Measurements from ENCODE around the gene DNAH7.
A peak's percentile ranks its signal among the peaks of the same experiment; 100 is the strongest.
"Not testable (repeated sequence)": the region's sequence is repeated elsewhere in the genome, so short reads cannot be mapped to it uniquely, and the experiment has no call there.

The DNAH7 gene

GRCh38 chr2:196068271-196069209 is at the start of gene DNAH7:
TSS of gene DNAH7 (minus strand) at chr2:196068837. CDS start at chr2:196068711, 126 bp downstream.
- peak; percentile 94 for DNase-seq

DNA sequence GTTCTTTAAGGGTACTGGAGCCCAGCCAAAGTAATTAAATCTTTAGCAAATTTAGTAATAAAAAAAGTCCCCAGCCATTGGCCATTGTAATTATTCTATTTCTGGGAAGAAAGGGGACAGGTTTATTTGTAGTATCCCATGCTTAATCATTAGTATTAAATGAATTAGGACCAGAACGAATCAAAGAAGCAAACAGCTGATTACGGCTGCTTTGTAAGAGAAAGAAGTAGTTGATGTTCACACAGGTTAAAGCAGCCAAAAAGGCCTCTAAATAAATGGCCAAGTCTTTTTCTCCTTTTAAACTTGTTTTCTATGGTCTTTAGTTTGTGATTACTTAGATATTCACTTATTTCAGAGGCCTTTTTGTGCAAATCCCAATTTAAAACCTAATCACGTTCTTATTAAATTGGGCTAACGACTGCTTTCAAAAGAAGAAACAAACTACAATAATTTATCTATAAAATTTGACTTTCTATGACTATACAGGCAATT is 48.6 kb upstream of the DNAH7 start:
- no peak for DNase-seq

- DNase-seq, result no peak
Measured at GRCh38 chr2:196113061-196113974, 44.7 kb upstream of the DNAH7 start.

DNA sequence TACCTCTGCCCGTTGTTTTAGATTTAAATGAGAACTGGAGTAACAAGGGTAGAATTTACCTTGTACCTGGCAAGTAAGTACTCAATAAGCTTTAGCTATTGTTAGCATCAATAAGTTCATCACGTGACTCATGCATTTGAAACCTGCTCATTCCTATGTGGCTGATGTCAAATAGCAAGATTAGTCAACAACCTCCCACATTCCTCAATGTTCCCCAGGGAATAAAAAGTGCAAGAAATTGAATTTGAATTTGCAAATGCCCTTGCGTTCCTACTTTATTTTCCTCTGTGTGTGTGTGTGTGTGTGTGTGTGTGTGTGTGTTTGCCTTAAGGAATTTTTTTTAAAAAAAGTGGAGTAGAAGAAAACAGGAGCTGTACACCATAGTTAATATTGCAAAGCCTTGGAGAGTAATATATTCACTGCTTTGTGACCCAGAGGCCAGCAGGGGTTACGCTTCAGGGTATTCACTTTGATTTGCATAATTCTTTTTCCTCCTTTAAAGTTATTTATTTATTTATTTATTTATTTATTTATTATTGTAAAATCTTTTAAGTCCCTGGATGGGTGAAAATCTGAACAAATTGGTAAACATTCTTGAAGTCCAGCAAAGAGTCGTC is 43.9 kb upstream of the DNAH7 start:
- DNase-seq, result no peak

GRCh38 chr2:196108604-196109003 is 40.0 kb upstream of the DNAH7 start:
- DNase-seq, result no peak

GRCh38 chr2:196105951-196106350 is 37.3 kb upstream of the DNAH7 start:
- no peak for DNase-seq

DNA sequence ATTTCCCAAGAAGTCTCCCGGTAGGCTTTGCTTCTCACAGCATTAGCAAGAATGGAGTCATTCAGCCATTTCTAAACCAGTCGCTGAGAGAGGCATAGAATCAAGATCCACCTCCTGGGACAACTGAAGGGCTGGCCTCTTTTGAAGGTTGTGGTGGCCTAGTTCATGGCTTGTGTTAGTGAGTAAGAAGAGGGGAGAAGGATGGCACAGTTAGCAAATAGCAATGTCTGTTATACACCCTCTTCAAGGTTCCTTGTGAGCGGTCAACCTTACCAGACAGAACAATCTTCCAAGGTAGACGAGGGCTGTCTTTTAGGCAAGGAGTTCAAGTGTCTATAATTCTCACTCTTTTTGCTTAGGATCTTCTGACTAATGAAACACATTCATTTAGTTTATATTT is 35.4 kb upstream of the DNAH7 start:
- DNase-seq, result no peak

- DNase-seq, result no peak
Measured at GRCh38 chr2:196103626-196104025, 35.0 kb upstream of the DNAH7 start.

GRCh38 chr2:196101325-196101991 is 32.8 kb upstream of the DNAH7 start:
- DNase-seq, result peak; percentile 66

GRCh38 chr2:196099916-196100315 is 31.3 kb upstream of the DNAH7 start:
- no peak for DNase-seq

GRCh38 chr2:196097864-196098660 is 29.4 kb upstream of the DNAH7 start:
- no peak for DNase-seq

- no peak for DNase-seq
Measured at GRCh38 chr2:196096982-196097745, 28.5 kb upstream of the DNAH7 start.

- DNase-seq, result no peak
Measured at GRCh38 chr2:196096264-196096663, 27.6 kb upstream of the DNAH7 start.

DNA sequence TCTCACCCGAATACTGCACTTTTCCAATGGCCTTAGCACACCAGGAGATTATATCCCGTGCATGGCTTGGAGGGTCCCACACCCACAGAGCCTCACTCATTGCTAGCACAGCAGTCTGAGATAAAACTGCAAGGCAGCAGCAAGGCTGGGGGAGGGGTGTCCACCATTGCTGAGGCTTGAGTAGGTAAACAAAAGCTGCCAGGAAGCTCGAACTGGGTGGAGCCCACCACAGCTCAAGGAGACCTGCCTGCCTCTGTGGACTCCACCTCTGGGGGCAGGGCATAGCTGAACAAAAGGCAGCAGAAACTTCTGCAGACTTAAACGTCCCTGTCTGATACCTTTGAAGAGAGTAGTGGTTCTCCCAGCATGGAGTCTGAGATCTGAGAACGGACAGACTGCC is 20.8 kb upstream of the DNAH7 start:
- not testable (repeated sequence) for DNase-seq

DNA sequence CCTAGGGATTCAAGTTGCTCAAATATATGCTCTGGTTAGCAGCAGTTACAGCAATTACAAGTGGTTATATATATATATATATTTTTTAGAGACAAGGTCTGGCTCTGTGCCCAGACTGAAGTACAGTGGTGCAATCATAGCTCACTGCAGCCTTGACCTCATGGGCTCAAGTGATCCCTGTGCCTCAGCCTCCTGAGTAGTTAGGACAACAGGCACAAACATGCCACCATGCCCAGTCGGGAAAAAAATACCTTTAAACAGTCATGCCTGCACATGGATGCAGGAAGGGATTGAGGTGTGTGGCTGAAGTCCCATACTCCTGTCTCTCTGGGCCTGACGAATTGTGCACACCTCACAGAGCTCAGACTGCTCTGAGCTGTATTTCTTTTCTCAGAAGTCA is 19.6 kb upstream of the DNAH7 start:
- DNase-seq, result no peak

DNA sequence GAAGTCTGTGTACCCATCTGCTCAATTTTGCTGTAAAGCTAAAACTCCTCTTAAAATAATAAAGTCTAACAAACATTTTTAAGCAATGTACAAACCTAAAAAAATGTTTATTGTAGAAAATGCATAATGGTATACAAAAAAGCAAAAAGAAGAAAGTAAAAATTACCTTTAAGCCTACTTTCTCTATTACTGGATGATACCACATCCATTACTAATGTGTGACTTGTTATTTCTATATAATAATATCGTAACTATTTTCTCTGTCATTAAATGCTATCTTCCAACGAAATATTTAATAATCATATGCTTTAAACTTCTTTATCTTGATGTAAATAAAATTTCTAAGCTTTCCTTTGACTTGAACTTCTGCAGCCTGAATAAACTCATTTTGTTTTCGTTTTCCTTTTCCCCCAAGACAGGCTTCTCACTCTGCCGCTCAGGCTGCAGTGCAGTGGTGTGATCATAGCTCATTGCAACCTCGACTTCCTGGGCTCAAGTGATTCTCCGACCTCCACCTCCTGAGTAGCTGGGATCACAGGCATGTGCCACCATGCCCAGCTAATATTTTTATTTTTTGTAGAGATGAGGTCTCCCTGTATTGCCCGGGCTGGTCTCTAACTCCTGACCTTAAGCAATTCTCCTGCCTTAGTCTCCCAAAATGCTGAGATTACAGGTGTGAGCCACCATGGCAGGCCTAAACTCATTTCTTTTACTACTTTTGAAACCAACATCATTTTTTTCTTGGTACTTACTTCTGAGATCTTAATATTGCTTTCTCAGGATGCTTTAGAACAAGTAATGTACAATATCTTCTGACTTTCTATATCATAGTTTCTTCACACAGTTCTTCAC is 18.1 kb upstream of the DNAH7 start:
- no peak for DNase-seq

DNA sequence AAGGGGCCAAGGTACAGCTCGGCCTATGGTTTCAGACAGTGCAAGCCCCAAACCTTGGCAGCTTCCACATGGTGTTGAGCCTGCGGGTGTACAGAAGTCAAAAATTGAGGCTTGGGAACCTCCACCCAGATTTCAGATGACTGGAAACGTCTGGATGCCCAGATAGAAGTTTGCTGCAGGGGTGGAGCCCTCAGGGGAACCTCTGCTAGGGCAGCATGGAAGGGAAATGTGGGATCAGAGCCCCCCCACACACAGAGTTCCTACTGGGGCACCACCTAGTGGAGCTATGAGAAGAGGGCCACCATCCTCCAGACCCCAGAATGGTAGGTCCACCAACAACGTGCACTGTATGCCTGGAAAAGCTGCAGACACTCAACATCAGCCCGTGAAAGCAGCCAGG is 15.0 kb upstream of the DNAH7 start:
- no peak for DNase-seq

DNA sequence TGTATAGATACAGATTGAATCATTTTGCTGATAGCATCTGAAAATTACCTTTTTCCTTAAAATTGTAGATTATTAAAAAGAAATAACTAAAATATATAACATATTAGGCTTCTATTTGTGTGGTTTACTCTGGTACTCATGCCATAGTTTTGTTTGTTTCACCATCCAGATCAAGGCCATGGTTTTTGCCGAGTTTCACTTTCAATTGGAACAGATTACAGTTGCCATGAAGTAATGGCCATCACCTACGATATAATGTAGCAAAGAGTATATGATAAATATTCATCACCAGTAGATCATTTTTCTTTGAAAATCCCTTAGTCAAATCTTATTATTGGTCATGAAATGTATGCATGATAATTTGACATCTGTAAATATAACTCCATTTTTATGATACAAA is 11.9 kb upstream of the DNAH7 start:
- no peak for DNase-seq

DNA sequence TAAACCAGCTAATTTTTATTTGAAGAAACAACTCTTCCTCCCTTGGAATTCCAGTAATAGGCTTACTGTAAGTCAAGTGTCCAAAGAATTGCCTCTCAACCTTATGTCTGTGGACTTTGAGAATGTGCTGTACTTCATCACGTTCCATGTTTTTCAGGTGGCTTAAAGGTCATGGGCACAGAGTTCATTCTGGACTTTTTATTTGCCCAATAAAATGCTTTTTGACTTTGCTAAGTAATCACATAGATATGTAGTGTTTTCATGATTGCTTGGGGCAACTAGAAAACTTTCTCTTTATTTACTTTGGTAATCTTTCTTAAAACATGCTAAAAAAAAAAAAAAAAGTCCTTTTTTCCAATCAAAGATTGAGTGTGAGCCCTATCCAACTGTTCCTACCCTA is 10.4 kb upstream of the DNAH7 start:
- DNase-seq, result no peak

- no peak for DNase-seq
Measured at GRCh38 chr2:196077821-196078220, 9.2 kb upstream of the DNAH7 start.

Data from activated CD4-positive, alpha-beta T cell treated with anti-CD3 and anti-CD28 coated beads, Interleukin-2, Interleukin-6, amounts not matched to agents 100 ng/mL and 50 ng/mL, durations not matched to agents 16 hours and 8 hours (primary cell).